HG02884 (cell line): ENCODE results near the gene DPP6.
A peak's percentile ranks its signal among the peaks of the same experiment; 100 is the strongest.

ENCODE experiments used
- ATAC-seq: cut with Tn5 transposase; IDR thresholded peaks from one replicate; pipeline ENCODE4 v1.9.1; 2021; ENCODE audit warnings: mild to moderate bottlenecking, moderate library complexity; ENCODE audit not compliant: unreplicated experiment

DPP6 gene

GRCh38 chr7:154898973-154899855 lies 847.0 kb downstream of the DPP6 start:
- ATAC-seq = no peak

GRCh38 chr7:154899862-154900261 lies 847.7 kb downstream of the DPP6 start:
- ATAC-seq = no peak

- no peak for ATAC-seq
Observed at GRCh38 chr7:154902600-154903082, 850.4 kb downstream of the DPP6 start.

- no peak for ATAC-seq
Observed at GRCh38 chr7:154903083-154903731, 851.0 kb downstream of the DPP6 start.

GRCh38 chr7:154905146-154905545 lies 852.9 kb downstream of the DPP6 start:
- ATAC-seq = no peak

GRCh38 chr7:154905615-154906014 lies 853.4 kb downstream of the DPP6 start:
- no peak for ATAC-seq

GRCh38 chr7:154906201-154906600 lies 854.0 kb downstream of the DPP6 start:
- no peak for ATAC-seq

- no peak for ATAC-seq
Observed at GRCh38 chr7:154906736-154907355, 854.6 kb downstream of the DPP6 start.

- no peak for ATAC-seq
Observed at GRCh38 chr7:154907651-154908620, 855.7 kb downstream of the DPP6 start.

GRCh38 chr7:154909241-154910105 lies 857.3 kb downstream of the DPP6 start:
- no peak for ATAC-seq

- no peak for ATAC-seq
Observed at GRCh38 chr7:154910125-154910524, 857.9 kb downstream of the DPP6 start.

GRCh38 chr7:154910977-154911376 lies 858.8 kb downstream of the DPP6 start:
- ATAC-seq = no peak

- ATAC-seq = no peak
Observed at GRCh38 chr7:154911411-154911810, 859.2 kb downstream of the DPP6 start.

- no peak for ATAC-seq
Observed at GRCh38 chr7:154911862-154912455, 859.8 kb downstream of the DPP6 start.

GRCh38 chr7:154912871-154913637 lies 860.9 kb downstream of the DPP6 start:
- no peak for ATAC-seq

GRCh38 chr7:154913638-154914307 lies 861.6 kb downstream of the DPP6 start:
- ATAC-seq = peak; percentile 99

GRCh38 chr7:154914308-154914995 lies 862.3 kb downstream of the DPP6 start:
- no peak for ATAC-seq
